Measurements from ENCODE around the gene ARHGAP4. TPM values are rescaled to one million over a fixed set of nuclear protein-coding genes. Genes with fewer than 3 reads are reported as not detected.

ARHGAP4 gene
- 0.39 and 1.4 TPM in 2 replicates for total RNA-seq

DNA sequence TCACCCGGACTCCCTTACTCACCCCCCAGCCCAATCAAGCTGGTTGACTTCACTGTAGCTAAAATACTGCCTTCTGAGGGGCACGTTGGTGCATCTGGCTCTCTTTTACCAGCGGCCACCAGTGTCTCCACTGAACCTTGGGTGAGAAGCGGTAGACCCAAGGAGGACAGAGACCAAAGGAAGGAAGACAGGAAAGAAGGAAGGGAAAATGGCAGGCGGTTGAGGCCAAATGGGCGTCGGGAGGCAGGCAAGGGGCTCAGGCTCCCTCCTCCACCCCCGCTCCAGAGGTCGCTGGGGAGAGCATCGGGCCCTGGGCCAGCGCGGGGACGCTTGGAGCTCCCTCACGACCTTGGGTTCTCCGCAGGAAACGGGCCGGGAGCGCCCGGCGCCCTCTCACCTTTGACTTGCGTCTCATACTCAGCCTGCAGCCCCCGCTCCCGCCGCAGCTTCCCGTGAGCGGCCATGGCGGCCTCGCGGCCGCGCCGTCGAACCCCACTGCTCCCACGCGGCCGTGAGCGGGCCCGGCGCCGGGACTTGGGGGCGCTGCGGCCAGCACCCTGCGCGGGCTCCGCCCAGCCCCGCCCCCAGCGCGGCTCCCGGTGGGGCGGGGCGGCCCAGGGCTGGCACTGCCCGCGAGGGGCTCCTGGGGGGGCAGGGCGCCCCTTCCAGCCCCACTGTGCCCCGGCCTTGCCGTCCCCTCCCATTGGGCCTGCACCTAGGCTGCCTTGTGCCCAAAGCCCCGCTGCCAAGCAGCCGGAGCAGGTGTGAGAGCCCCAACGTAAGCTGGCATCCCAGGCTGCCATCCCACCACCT, at the start of gene ARHGAP4:
ARHGAP4 (minus strand) TSS at position 526 of the 813 bp plus-strand sequence; CDS start at position 464, 62 bp downstream.

DNA sequence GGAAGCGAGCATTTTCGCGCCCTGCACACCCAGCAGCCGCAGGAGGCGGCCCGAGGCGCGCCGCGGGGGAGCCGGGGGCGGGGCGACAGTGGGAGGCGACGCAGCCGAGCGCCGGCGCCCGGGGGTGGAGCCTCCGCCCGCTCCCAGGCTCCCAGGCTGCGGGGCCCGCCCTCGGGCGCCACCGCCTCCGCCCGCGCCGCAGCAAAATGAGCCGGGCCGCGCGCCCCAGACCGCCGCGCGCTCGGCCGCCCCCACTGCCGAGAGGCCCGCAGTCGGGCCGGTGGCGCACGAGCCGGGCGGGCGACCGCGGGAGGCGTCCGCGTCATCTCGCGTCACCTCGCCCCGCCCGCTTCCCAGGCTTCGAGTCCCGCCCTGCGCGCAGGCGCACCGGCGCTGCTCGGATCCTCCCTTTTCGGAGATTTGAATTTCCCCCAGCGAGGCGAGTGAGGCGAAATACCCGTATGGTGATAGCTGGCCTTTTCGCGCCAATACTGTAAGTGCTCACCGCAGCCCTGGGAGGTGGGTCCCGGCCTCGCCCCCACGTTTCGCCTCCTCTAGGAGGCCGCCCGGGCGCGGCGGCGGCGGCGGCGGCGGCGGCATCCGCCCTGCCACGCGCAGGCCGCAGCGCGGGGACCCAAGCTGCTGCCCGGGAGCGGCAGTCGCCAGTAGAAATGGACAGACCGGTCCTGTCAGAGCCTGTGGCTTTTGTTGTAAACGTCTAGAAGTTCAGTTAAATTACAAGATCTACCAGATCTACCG, 46.5 kb upstream of the ARHGAP4 start, which contains the start of gene TMEM187:
TMEM187 (plus strand) TSS at position 387 of the 759 bp plus-strand sequence. CDS start 9,309 bp downstream, outside the sequence.

DNA sequence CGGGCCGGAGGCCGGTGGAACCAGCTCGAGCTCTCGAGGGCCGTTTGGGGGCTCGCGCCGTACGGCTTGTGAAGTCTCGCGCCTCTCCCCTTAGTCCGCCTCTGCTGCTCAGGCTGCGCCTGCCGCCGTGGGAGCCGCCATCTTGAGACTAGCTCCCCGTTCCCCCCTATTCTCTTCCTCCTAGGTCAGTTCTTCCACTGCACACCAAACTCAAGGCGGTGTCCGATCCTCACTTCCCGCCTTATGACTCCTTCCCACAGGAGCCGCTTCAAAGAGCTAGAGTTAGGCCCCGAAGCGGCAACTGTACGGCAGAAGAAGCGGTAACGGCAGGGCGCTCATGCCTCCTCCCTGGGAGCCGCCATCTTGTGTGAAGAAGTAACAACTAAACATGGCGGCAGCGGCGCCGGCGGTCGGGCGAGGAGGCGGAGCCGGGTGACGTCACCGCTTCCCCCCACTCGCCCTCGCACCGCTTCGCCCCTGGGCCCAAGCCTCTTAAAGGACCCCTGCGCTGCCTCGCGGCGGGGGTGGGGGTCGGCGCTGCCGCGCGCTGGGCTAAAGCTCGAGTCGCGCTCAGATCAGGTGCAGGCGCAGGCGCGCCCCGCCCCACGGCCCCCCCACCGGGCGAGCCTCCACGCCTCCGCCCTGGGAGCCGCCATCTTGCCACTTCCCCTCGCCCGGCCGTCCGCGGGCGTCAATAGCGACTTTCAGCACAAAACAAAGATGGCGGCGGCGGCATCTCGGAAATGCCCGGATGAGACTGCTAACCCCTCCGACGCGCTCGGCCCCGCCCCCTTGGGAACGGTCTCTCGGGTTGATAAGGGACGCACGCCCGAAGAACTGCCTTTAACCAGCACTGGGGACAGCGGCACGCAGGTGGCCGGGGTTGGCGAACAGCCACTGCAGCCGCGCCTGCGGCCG, 45.6 kb upstream of the ARHGAP4 start, which contains the start of gene HCFC1:
HCFC1 (minus strand) TSS at position 369 of the 918 bp plus-strand sequence. CDS start 978 bp downstream, outside the sequence.

DNA sequence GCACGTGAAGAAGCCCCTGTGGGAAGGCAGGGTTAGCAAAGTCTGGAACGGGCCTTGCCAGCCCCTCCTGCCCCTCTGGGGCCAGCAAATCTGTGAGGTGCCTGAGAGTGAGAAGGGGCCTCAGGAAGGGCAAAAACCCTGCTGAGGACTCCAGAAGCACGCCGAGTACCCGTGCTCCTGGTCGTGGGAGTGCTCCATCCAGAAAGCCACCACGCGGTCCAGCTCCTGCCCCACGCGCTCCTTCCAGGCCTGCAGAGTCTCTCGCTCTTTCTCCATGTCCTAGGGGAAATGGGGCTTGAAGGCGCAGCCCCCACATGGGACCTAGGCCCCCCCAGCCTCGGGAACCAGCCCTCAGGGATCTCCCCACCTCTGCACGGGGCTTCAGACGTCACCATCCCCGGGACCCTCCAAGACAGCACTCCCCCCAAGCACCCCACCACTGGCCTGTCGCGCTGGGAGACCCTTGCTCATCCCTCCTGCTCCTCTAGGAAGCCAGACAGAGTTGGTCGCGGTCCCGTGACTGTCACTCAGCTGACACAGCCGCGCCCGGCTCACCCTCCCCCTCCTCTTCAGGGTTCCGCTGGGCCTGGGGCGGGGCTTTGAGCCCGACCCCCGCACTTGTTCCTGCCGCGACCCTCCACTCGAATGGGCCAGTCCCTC, 18.2 kb upstream of the ARHGAP4 start, which contains the start of gene RENBP:
RENBP (minus strand) TSS at position 504 of the 660 bp plus-strand sequence; CDS start at position 471, 33 bp downstream.

DNA sequence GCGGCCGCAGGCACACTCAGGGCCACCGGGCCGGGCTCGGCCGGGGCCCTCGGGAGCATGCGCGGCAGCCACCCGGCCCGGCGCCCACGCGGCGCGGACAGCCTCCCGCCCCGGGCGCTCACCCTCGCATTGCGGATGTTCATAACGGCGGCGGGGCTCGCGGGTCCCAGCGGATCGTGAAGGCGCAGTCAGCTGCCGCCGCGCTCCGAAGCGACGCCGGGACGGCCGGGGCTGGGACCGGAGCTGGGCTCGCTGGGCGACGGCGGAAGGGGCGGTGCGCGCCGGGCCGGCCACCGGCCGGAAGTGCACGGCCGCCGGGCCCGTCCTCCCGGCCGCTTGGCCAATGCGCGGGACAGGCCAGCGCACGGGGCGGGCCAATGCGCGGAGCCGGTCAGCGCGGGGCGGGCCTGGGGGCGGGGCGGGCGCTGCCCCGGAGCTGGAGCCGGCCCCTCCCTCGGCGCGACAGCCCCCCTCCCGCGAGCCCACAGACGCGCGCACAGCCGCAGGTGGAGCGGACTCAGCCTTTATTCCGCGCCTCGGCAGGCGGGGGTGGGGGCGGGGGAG, 8.8 kb upstream of the ARHGAP4 start, which contains the start of gene NAA10:
NAA10 (minus strand) TSS at position 276 of the 564 bp plus-strand sequence; CDS start at position 143, 133 bp downstream.

DNA sequence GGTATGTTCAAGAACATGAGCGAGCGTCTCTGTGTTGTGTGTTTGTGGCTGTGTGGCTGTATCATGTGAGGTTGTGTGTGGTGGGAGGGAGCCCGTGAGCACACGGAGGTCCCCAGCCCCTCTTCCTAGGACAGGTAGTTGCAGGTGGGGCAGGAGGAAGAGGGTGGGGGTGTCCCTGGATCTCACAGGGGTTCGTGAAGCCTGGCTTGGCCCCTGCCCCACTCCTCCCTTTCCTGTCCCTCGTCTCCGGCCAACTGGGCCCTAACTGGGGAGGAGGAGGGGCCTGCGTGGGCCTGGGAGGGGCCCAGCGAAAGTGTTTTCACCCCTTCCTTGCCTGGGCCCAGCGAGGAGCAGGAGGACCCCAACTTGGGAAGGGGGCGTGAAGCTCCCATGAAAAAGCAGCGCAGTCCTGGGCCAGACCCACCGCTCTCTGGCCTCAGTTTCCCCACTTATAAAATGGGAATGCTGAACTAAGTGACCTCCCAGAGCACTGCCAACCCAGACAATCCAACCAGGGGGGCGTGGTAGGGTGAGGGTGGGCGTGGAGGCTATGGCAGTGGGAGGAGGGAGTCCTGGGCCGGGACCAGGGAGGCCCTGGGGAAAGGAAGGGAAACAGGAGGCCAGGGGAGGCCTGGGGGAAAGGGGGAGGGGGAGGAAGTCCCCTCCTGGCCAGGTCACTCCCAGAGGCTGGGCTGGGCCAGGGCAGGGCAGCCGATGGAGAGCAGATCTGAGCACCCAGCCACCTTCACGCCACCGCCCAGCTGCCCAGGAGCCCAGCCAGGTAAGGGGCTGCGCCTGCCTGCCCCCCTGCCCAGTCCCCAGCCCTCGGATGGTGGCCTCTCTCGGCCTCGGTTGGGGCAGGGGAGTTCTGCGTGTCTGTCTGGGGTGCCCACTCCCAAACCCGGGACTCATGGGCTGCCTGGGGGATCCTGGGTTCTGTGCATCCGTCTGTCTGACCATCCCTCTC, 21.8 kb downstream of the ARHGAP4 start, which contains the start of gene AVPR2:
AVPR2 (plus strand) TSS at position 683 of the 967 bp plus-strand sequence. CDS start 473 bp downstream, outside the sequence.

DNA sequence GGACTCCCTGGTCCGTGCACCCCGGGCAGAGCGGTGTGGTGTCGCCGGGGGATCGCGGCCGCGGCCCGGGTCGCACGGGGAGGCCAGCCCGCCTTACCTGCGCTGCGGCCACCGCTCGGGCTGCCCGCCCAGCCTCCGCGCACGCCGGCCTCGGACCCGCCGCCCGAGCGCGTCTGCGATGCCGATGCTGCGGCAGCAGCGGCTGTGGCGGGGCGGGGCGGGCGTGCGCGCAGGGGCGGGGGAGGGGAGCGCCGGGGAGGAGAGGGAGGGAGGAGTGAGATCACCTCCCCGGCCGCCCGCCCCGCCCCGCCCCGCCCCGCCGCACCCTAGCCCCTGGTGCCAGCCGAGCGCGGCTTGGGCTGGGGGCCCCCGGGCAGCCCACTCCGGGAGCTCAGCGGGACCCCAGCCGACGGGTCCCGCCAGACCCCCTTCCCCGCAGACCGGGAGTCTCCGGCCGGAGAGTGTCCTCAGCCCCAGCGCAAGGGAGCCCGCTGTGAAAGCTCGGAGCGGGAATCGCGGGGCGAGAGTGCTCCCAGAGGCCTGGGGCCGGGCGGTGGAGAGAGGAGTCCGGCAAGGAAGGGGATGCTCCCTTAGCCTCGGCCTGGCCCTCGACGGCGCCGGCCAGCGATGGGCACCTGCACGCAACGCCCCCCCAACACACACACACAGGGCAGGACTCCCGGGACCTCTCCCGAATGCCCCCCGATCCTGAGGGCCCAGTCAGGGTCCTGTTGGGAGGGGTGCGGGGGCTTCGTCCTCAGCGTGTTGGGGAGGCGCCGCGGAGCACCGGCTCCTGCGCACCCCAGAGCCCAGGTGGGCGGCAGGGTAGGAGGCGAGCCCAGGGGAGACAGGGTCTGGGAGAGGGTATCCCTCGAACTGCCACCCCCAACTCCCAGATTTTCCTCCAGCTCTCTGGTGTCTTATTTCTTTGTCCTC, 39.8 kb downstream of the ARHGAP4 start, which contains the start of gene L1CAM:
L1CAM (minus strand) TSS at position 206 of the 936 bp plus-strand sequence. CDS start 10,337 bp downstream, outside the sequence.

Other genes starting within 250 kb of the ARHGAP4 start
- 31.0 and 56.2 TPM in 2 replicates for gene SLC6A8, start 238.3 kb downstream of the ARHGAP4 start, total RNA-seq
- 168 and 187 TPM in 2 replicates for gene BCAP31, start 201.9 kb downstream of the ARHGAP4 start, total RNA-seq
- 19.7 and 28.3 TPM in 2 replicates for gene ABCD1, start 201.4 kb downstream of the ARHGAP4 start, total RNA-seq
- 15.2 and 19.4 TPM in 2 replicates for gene PLXNB3, start 162.0 kb downstream of the ARHGAP4 start, total RNA-seq
- gene SRPK3, start 145.2 kb downstream of the ARHGAP4 start, total RNA-seq: 0.91 and 3.6 TPM in 2 replicates
- gene IDH3G, start 131.9 kb downstream of the ARHGAP4 start, total RNA-seq: 51.0 and 63.9 TPM in 2 replicates
- gene SSR4, start 131.6 kb downstream of the ARHGAP4 start, total RNA-seq: 103 and 105 TPM in 2 replicates
- gene PDZD4, start 95.7 kb downstream of the ARHGAP4 start, total RNA-seq: 0.07 and 0.33 TPM in 2 replicates
- gene L1CAM, start 40.1 kb downstream of the ARHGAP4 start, total RNA-seq: 4.6 and 6.7 TPM in 2 replicates
- gene AVPR2, start 21.6 kb downstream of the ARHGAP4 start, total RNA-seq: not detected in 2 replicates
- 41.8 and 55.3 TPM in 2 replicates for gene NAA10, start 8.8 kb upstream of the ARHGAP4 start, total RNA-seq
- 7.6 and 8.9 TPM in 2 replicates for gene RENBP, start 18.4 kb upstream of the ARHGAP4 start, total RNA-seq
- 22.7 and 26.2 TPM in 2 replicates for gene HCFC1, start 45.6 kb upstream of the ARHGAP4 start, total RNA-seq
- gene TMEM187, start 46.5 kb upstream of the ARHGAP4 start, total RNA-seq: 6.5 and 8.5 TPM in 2 replicates
- gene IRAK1, start 93.6 kb upstream of the ARHGAP4 start, total RNA-seq: 60.3 and 110 TPM in 2 replicates
- 25.0 and 25.8 TPM in 2 replicates for gene MECP2, start 171.5 kb upstream of the ARHGAP4 start, total RNA-seq
- not detected in 2 replicates for gene OPN1LW, start 218.0 kb upstream of the ARHGAP4 start, total RNA-seq